CD4-positive, alpha-beta T cell treated with Interleukin-6 for 4 hours (primary cell): ENCODE results near the gene SLC31A1.
"Not testable (repeated sequence)": the region's sequence is repeated elsewhere in the genome, so short reads cannot be mapped to it uniquely, and the experiment has no call there.

Experiments used
- DNase-seq: peaks from one replicate; pipeline ENCODE4 v3.0.0-alpha.2; 2020; ENCODE audit warnings: mixed read lengths

Gene SLC31A1

DNA sequence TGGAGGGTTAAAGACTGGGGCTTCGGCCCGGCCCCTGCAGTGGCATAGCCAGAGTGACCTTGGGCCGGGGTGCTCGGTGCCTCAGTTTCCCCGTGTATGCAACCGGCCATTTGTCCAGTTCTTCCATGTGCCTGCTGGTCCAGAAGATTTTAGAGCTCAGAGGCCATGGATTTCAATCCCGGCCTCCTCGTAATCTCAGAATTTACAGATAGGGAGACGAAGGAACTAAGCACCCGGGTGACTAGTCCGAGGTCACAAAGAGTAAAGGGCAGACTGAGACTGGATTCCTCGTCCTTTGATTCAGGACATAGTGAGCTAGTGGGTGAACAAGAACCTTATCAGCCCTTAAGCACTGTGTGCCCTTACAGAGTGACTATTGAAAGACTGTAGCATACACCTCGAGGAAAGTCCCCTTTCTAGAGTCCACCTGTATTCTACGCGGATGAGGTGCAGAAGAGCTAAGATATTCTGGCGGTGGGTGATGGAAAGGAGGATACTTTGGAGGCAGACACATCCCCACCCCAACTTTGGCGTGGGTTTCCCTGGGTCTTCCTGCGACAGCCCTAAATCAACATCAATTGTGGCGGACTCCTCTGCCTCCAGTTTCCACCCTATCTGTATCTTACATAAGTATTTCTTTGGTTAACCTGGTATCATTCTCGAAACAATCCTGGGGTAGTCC, 597 bp downstream of the SLC31A1 start:
- DNase-seq = no peak

DNA sequence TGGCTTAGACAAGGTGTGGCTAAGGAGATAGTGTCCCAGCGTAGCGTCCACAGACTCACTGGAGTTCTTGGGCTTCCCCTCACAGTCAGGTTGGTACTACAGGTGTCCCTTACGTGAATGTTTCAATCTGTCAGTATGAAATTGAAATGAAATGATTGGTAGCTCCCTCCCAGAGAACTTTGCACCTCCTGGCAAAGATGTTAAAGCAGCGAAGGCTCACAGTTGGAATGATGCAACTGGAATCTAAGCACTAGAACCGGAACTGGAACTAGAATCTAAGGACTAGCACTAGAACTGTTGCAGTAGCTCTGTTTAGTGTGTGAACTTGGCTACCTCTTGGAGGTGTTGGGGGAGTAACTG, 1.1 kb downstream of the SLC31A1 start:
- DNase-seq = no peak

DNA sequence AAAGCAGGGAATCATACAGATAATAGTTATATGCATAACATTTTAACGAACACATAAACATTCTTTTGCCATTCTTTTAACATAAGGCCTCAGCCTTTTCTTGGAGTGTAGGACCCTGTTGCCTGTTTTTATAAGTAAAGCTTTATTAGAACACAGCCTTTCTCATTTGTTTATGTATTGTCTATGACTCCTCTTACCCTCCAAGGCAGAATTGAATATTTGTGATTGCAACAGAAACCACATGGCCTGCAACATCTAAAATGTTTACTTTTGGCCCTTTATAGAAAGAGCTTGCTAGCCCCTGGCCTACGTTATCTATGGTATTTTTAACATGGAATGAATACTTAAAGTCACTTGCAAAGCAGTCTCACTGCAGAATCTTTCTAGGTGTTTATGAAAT, 2.6 kb downstream of the SLC31A1 start:
- no peak for DNase-seq

DNA sequence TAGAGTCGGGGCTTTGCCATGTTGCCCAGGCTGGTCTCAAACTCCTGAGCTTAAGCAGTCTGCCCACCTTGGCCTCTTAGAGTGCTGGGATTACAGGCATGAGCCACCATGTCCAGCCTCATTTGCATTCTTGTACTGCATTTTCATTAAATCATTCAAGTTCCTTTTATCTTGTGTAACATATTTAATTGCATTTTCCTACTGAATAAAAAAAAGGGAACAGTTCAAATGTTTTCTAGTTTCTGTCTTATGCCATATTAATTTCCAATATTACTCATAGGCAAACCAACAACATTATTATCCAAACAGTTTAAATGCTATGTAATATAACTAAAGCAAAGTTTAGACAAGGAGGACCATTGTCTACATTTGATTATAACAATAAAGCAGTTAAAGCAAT, 6.1 kb downstream of the SLC31A1 start:
- DNase-seq = no peak

DNA sequence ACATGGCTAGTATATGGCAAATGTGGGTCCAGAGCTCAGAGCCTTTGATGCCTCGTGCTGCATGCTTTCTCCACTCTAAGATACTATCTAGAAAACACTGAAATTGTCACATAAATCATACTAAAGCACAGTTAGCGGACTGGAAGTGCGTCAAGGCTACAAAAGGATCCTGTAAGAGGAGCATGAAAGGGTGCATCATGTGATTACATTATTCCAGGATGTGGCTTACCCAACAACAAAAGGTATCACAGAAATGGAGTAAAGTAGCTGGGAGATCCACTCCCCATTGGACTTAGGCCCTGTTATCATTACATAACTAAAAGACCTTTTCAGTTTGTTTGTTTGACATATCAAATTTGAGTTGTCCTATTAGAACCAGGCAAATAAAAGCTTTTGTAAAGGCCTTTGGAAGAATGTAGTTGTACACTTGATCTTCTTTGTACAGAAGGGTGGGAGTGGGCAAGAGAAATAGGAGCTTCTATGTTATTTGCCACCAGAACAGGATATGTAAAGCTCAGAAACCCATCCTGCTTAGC, 6.9 kb downstream of the SLC31A1 start:
- DNase-seq = no peak

DNA sequence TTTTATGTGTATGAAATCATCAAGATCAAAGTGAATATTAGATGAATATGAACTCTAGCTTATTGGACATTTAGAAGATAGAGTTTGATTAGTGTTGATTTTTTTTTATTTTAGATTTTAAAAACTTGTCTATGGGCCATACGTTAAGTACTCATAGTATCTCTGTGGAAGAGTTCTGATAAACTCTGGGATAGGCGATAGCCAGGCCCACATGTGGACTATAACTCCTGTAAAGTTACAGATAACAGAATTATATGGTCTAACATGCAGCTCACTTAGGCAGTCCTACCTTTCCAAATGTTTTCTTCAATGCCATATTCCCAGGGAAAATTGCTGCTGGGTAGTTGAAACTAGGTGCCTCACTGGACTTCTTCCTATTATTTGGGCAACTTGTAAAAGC, 10.4 kb downstream of the SLC31A1 start:
- DNase-seq = no peak

DNA sequence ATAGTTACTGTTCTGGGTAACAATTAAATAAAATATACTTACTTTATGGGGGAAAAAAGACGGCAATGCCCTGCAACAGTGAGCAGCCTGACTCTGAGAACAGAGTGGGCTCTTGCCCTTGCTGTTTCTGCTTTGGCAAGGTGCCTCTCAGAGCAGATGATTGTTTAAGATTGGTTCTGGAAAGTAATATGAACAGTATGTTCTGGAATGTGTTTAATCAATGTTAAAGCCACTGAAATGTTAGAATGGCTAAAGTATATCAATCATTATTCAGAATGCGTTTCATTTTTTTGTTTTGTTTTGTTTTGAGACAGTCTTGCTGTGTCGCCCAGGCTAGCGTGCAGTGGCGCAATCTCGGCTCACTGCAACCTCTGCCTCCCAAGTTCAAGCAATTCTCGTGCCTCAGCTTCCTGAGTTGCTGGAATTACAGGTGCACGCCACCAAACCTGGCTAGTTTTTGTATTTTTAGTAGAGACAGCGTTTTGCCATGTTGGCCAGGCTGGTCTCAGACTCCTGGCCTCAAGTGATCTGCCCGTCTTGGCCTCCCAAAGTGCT, 14.4 kb downstream of the SLC31A1 start:
- DNase-seq = not testable (repeated sequence)

DNA sequence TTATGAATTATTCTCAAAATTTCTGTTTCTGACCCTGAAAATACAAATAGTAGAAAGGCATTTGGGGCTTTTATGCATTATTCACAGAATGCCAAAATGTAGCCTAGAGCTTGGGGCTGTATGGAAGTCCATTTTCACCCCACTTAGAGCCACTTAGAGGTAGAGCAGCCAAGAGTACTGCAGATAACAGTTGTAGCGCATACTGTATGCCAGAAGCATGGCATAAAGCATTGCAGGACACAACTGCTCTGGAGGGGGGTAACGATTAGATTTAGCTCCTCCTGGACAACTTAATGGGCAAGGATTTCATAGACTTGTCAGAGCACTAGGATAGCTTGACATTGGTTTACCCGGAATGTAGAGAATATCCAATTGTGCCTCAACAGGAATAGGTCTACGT, 15.7 kb downstream of the SLC31A1 start:
- no peak for DNase-seq

DNA sequence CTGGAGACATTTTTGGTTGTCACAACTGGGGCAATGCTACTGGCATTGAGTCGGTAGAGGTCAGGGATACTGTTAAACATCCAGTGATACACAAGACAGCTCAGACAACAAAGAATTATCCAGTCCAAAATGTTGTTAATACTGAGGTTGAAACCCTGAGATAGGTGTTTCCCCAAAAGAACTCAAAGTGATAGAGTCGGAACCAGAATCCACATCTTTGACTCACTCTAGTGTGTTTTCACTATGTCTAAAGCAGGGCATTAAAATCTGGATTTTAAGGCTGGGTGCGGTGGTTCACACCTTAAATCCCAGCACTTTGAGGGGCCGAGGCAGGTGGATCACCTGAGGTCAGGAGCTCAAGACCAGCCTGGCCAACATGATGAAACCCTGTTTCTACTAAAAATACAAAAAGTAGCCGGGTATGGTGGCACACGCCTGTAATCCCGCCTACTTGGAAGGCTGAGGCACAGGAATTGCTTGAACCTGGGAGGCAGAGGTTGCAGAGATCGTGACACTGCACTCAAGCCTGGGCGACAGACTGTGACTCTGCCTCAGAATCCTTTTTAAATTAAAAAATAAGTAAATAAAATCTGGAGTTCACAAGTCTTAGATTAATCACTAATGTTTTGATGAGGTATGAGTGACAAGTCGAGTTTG, 17.0 kb downstream of the SLC31A1 start:
- DNase-seq = no peak

DNA sequence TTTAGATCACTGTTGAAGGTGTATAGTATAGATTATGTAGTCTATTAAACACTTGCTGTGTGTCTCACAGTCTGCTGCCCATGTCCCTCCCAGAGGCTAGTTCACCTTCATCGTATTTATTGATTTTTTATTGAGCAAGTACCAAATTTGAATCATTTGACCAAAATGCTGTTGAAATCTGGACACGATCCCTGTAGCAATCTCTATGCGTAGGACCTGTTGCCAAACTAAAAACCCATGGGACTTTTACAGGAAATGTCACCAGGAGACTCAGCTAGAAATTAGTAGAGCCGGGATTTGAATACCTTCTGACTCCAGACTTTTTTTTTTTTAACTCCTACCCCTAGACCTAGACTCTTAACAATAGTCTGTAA, 17.5 kb downstream of the SLC31A1 start:
- no peak for DNase-seq

DNA sequence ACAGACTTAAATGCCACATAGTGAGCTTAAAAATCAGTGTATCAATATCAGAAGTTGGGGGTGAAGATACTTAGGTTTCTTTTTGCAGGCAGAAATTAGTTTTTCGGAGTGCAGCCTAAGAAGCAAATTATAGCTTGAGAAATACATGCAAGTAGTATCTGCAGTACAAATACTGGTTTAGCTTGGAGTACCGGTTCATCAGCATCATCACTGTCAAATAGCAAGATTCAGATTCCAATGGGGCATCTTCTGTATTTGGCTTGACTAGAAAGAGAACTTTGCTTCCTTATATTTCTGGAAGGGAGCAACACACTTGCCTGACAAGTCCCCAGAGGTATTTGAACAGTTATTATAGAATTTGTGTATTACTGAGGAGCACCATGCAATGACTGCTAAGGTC, 19.8 kb downstream of the SLC31A1 start:
- DNase-seq = no peak

DNA sequence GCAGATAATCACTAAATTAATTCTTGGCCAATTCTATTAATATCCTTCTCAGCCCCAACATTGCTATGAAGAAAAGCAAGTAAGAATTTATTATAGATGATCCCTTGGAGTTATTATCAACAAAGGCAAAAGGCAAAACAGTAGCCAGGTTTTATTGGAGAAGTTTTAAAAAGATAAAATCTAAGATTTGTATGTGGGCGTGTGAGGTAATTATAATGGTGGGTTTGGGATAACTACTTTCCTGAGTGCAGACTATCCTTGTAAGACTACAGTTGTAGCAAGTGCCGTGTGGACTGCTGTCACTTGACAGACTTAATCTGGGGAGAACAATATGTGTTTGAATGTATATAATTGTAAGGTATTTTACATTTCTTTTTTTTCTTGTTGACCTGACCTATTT, 23.2 kb downstream of the SLC31A1 start:
- DNase-seq = no peak

DNA sequence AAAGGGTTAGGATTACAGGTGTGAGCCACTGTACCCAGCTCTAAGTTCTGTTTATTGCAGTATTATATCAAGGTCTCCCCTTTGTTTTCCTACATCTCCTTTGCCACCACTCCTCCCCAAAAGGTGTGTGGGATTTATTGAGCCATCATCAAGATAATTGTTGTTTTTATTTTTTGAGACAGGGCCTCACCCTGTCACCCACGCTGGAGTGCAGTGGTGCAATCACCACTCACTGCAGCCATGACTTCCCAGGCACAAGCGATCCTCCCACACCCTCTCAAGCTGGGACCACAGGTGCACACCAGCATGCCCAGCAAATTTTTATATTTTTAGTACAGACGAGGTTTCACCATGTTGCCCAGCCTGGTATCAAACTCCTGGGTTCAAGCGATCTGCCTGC, 24.6 kb downstream of the SLC31A1 start:
- no peak for DNase-seq

DNA sequence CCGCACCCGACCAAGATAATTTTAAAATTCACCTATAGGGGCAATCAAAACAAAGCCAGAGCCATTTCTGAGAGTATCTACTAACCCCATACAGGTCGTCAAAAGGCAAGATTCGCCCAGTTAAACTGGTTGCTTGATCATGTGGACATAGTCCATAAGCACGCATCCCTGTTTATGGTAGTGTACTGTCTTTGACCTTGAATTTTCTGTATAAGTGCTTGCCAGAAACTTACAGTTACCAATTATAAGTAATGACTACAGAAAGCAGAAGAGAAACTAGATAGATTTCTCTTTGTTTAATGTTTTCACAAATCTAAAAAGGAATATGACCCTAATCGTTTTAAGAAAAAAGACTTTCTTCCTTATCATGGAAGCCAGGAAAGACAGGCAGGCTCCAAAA, 25.6 kb downstream of the SLC31A1 start:
- no peak for DNase-seq

DNA sequence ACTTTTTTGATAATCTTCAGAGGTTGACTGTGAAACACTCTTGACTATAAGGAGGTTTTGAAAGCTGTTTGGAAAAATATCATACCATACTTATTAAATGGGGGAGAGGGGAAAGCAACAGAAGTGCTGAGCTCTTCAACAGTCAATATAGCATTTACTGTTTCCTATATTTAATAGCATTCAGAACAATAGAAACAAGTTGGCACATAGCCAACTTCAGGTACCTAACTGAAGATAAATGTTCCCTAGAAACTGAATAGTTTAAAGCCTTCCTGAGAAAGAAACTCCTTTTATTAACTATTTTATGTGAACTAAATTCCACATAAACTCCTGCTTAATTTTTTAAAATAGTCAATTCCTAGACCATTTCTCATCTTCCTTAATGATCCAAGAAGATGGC, 26.3 kb downstream of the SLC31A1 start:
- DNase-seq = no peak

DNA sequence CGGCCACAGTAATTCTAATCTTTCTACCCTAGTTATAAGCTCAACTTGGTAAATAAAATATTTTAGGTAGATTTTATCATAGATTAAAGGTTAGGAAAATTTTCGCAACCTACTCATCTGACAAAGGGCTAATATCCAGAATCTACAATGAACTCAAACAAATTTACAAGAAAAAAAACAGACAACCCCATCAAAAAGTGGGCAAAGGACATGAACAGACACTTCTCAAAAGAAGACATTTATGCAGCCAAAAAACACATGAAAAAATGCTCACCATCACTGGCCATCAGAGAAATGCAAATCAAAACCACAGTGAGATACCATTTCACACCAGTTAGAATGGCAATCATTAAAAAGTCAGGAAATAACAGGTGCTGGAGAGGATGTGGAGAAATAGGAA, 28.3 kb downstream of the SLC31A1 start:
- DNase-seq = not testable (repeated sequence)

DNA sequence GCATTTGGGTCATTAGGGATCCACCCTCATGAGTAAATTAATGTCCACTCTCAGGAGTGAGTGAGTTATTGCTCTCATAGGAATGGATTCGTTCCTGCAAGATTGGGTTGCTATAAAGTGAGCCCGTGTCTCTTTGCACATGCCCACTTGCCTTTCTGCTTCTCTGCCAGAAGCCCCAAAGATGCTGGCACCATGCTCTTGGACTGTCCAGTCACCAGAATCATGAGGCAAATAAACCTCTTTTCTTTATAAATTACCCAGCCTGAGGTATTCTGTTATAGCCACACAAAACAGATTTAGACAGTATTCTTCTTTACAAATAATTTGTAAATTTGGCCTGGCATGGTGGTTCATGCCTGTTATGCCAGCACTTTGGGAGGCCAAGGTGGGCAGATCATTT, 29.5 kb downstream of the SLC31A1 start:
- DNase-seq = no peak

DNA sequence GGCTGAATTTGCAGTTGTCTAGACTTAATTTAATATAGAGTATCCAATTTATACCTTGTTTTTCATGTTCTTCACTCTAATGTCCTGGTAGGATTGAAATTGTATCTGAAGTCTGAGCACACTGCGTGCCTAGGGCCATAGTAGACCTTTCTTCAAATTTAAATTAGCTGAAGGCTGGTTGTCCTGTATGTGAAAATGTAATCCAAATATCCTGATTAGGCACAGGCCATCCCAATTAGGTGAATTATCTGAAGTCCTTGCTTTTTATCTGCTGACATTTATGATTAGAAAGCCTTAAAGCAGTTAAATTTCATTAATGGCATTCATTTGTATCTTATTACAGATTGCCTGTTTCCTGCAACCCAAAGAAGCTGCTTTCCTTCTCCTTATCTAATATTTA, 33.6 kb downstream of the SLC31A1 start:
- DNase-seq = no peak

DNA sequence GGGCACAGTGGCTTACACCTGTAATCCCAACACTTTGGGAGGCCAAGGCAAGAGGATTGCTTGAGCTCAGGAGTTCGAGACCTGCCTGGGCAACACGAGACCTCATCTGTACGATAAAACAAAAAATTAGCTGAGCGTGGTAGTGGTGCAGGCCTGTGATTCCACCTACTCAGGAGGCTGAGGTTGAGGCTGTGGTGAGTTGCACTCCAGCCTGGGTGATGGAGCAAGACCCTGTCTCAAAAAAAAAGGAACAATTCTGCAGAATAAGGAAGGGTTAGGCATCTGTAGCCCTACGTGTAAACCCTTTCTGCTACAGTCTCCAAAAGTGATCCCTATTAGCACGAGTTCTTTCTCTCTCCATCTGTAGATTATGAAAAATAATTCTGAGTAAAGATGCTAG, 34.1 kb downstream of the SLC31A1 start:
- DNase-seq = no peak

DNA sequence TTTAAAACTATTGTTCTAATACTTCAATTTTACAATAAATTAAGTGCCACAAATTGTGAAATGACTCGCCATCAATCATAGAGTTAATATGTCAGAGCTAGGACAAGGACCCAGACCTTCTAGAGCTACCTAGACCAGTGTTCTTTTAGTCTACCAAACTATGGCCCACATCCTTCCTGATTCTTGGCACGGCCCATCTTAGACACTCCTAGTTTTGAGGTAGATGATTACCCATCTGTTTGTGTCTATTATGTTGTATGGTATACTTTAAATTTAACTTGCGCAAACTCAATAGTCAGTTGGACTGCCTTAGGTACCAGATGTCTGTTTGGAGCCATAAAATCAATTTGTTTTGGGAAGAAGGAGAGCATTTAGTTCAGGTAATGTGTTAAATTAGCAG, 36.5 kb downstream of the SLC31A1 start:
- DNase-seq = no peak

DNA sequence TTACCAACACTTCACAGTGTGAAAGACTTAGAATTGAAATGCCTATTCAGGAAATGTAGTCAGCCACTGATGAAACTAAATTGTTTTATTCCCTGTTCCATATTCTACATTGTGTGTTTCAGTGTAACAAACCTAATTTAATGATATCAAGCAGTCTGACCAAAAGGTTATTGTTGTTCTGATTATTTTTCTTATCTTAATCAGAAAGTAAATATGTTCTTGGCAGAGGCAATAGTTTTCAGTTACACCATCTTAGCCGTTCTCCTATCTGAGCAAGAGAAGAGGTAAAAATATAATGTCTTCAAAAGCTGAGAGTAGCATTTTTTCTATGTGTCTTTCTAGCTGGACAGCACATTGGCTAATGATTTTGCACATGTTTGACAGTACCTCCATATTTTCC, 36.9 kb downstream of the SLC31A1 start:
- no peak for DNase-seq

DNA sequence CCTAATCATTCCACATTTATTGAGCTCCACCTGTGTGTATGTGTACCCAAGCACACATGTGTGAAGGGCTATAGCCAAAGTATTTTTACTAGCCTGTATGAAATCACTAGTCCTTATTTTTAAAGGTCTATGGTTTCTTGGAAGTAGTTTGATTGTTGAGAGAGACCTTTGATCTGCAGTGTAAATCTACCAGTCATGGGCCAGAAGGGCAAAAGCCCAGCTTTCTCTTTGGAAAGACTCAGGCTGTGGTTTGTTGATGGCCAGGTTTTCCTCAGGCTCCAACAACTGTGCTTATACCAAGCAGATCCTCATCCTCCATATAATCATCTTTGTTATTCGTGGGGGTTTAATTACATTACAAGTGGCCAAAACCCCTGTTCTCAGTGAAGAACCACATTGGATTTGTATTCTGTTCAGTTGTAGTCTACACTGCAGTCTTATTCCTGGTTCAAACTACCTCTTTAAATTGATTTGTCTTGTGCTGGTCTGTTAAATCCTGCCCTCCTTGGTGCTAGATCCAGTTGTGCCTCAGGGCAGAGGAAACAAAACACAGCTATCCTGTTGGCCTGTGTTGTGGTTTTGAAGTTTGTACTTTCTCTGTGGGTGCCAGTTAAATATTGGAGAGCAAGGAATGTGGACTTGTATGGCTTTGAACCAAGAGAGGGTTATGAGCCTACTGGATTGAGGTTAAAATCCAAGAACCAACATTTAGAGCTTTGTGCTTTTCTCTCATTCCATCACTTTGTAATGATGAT, 40.8 kb downstream of the SLC31A1 start:
- no peak for DNase-seq

DNA sequence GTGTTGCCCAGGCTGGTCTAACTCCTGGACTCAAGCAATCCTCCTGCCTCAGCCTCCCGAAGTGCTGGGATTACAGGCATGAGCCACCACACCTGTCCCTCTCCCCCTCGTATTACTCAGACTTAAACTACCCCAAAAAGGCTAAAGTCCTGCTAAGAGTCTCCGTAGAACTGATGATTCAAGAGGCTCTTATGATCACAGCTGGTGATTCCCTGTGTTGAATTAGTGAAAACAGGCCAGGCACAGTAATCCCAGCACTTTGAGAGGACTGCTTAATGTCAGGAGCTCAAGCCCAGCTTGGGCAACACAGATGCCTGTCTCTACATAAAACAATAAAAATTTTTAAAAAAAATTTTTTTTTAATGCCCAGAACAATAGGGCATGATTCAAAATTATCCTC, 44.8 kb downstream of the SLC31A1 start:
- no peak for DNase-seq
